Stimulated activated CD8-positive, alpha-beta memory T cell treated with anti-CD3 and anti-CD28 coated beads, Interleukin-15, amount 100 ng/mL, for 1 hour (primary cell): ENCODE measurements around the gene HMMR.
"Not testable (repeated sequence)": the region's sequence is repeated elsewhere in the genome, so short reads cannot be mapped to it uniquely, and the experiment has no call there.

Experiments
- DNase-seq: peaks from one replicate; pipeline ENCODE4 v3.0.0-alpha.2; 2020; ENCODE audit warnings: low read depth

HMMR gene

GRCh38 chr5:163460562-163461171, at the start of gene HMMR:
HMMR (plus strand) TSS chr5:163460632; CDS start chr5:163460693, 61 bp downstream.
- DNase-seq: no peak

- not testable (repeated sequence) for DNase-seq
Observed at GRCh38 chr5:163415673-163416072, 44.8 kb upstream of the HMMR start.

- DNase-seq: no peak
Observed at GRCh38 chr5:163424836-163425235, 35.6 kb upstream of the HMMR start.

- DNase-seq: not testable (repeated sequence)
Observed at GRCh38 chr5:163426128-163426527, 34.3 kb upstream of the HMMR start.

- DNase-seq: no peak
Observed at GRCh38 chr5:163432544-163432943, 27.9 kb upstream of the HMMR start.

- no peak for DNase-seq
Observed at GRCh38 chr5:163433271-163433670, 27.2 kb upstream of the HMMR start.

GRCh38 chr5:163434401-163434866, 26.0 kb upstream of the HMMR start:
- no peak for DNase-seq

GRCh38 chr5:163436515-163436914, 23.9 kb upstream of the HMMR start:
- no peak for DNase-seq

- no peak for DNase-seq
Observed at GRCh38 chr5:163437011-163437308, 23.5 kb upstream of the HMMR start.

GRCh38 chr5:163437309-163438182, 22.9 kb upstream of the HMMR start, which contains the start of gene CCNG1:
CCNG1 (plus strand) TSS chr5:163437595; CDS start chr5:163439257, 1,662 bp downstream.
- DNase-seq: peak; percentile 76

GRCh38 chr5:163439092-163439425, 21.4 kb upstream of the HMMR start:
- DNase-seq: no peak

- DNase-seq: no peak
Observed at GRCh38 chr5:163440954-163441353, 19.5 kb upstream of the HMMR start.

GRCh38 chr5:163444526-163444925, 15.9 kb upstream of the HMMR start:
- no peak for DNase-seq

GRCh38 chr5:163445345-163445744, 15.1 kb upstream of the HMMR start:
- DNase-seq: no peak

- DNase-seq: no peak
Observed at GRCh38 chr5:163447191-163447590, 13.2 kb upstream of the HMMR start.

- no peak for DNase-seq
Observed at GRCh38 chr5:163447875-163448274, 12.6 kb upstream of the HMMR start.

- DNase-seq: no peak
Observed at GRCh38 chr5:163448491-163448890, 11.9 kb upstream of the HMMR start.

- DNase-seq: no peak
Observed at GRCh38 chr5:163451489-163451888, 8.9 kb upstream of the HMMR start.

- no peak for DNase-seq
Observed at GRCh38 chr5:163453705-163454104, 6.7 kb upstream of the HMMR start.

GRCh38 chr5:163455406-163455805, 5.0 kb upstream of the HMMR start:
- DNase-seq: not testable (repeated sequence)

- no peak for DNase-seq
Observed at GRCh38 chr5:163456029-163456589, 4.3 kb upstream of the HMMR start.

GRCh38 chr5:163456840-163457239, 3.6 kb upstream of the HMMR start:
- no peak for DNase-seq

- DNase-seq: no peak
Observed at GRCh38 chr5:163458778-163459385, 1.6 kb upstream of the HMMR start.
